Vagina (tissue), 2 donors: ENCODE data around the gene PHACTR3.

ENCODE experiments used
- POLR2A ChIP-seq, 2 donors: fragments of 450-650 bp; IDR thresholded peaks; one replicate each; pipeline ENCODE4 v1.6.1; 2017; ENCODE audit warnings: antibody characterized with exemption in 2 of 2, mild to moderate bottlenecking in 2 of 2, moderate library complexity in 2 of 2
- TF ChIP-seq, protein P1 (sequence below), 3 experiments: fragments of 450-650 bp in 2 of 3; fragments of 200-600 bp in 1 of 3; sonication (generic) in 1 of 3; IDR thresholded peaks; one replicate each; pipeline ENCODE4 v1.5.1; 2017 to 2019; ENCODE audit warnings: antibody characterized with exemption in 3 of 3, mild to moderate bottlenecking in 2 of 3, moderate library complexity in 2 of 3

DNA sequence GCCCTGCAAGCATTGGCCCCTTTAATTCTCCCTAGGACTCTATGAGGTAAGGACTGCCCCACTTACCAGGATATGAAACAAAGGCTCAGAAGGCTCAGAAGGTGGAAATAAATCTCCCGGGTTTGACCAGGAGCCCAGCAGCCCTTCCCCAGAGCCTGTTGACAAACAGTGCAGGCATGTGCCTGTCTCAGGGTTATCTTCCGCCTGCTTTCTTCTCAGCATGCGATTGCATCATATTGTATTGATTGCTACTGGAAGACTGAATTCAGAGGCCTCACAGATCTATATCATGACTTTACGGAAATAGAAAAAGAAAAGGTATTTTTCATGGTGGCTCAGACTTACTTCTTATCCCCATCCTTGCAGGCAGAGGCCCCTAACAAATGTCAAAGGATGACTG is 92.7 kb downstream of the PHACTR3 start:
- no peak for TF ChIP-seq POLR2A (IDR thresholded peaks at IDR 0.05)
- TF ChIP-seq, protein P1, sequence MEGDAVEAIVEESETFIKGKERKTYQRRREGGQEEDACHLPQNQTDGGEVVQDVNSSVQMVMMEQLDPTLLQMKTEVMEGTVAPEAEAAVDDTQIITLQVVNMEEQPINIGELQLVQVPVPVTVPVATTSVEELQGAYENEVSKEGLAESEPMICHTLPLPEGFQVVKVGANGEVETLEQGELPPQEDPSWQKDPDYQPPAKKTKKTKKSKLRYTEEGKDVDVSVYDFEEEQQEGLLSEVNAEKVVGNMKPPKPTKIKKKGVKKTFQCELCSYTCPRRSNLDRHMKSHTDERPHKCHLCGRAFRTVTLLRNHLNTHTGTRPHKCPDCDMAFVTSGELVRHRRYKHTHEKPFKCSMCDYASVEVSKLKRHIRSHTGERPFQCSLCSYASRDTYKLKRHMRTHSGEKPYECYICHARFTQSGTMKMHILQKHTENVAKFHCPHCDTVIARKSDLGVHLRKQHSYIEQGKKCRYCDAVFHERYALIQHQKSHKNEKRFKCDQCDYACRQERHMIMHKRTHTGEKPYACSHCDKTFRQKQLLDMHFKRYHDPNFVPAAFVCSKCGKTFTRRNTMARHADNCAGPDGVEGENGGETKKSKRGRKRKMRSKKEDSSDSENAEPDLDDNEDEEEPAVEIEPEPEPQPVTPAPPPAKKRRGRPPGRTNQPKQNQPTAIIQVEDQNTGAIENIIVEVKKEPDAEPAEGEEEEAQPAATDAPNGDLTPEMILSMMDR (IDR thresholded peaks at IDR 0.05) = no peak
